CD4-positive, CD25-positive, alpha-beta regulatory T cell (primary cell): ENCODE results near the gene LIPF. TPM values are rescaled to one million over a fixed set of nuclear protein-coding genes. Genes with fewer than 3 reads are reported as not detected.
"Not testable (repeated sequence)": the region's sequence is repeated elsewhere in the genome, so short reads cannot be mapped to it uniquely, and the experiment has no call there.

Source experiments
- ATAC-seq, 2 donors: fragments of 150-1000 bp; cut with Tn5 transposase; one replicate each; pipeline ENCODE4 v1.10.0; 2021; ENCODE audit warnings: low read depth in 2 of 2, moderate number of reproducible peaks in 2 of 2, moderate library complexity in 1 of 2
- DNase-seq, 3 donors: peaks; one replicate each; pipeline versions ENCODE4 v3.0.0 to v3.0.0-alpha.2; 2012 to 2022; ENCODE audit warnings: mixed read lengths in 1 of 3
- H3K27ac ChIP-seq: one replicate; pipeline ENCODE4 v1.7.0; 2013; ENCODE audit warnings: mild to moderate bottlenecking, low read length; ENCODE audit not compliant: insufficient read depth, poor library complexity, severe bottlenecking
- H3K27me3 ChIP-seq: one replicate; pipeline ENCODE4 v1.7.0; 2013; ENCODE audit warnings: low read length; ENCODE audit not compliant: control insufficient read depth, insufficient read depth
- H3K36me3 ChIP-seq: one replicate; pipeline ENCODE4 v1.7.0; 2013; ENCODE audit warnings: mild to moderate bottlenecking, low read length, moderate library complexity; ENCODE audit not compliant: control insufficient read depth, insufficient read depth
- H3K4me1 ChIP-seq: 2 replicates; pipeline ENCODE4 v1.7.0; 2013; ENCODE audit warnings: mild to moderate bottlenecking, low read length; ENCODE audit not compliant: insufficient read depth, control insufficient read depth, poor library complexity, severe bottlenecking
- H3K4me3 ChIP-seq: one replicate; pipeline ENCODE4 v1.7.0; 2013; ENCODE audit warnings: low read depth, mild to moderate bottlenecking, low read length, moderate library complexity
- H3K9me3 ChIP-seq, 2 experiments: 1 replicate in 1 of 2; 2 replicates in 1 of 2; pipeline ENCODE4 v1.7.0; 2013; ENCODE audit warnings: low read length in 2 of 2, mild to moderate bottlenecking in 1 of 2, moderate library complexity in 1 of 2; ENCODE audit not compliant: control insufficient read depth in 2 of 2
- H3K27ac Mint-ChIP-seq, 3 donors: one replicate each; pipeline ENCODE4 v1.8.0; 2020 to 2022; ENCODE audit warnings: mild to moderate bottlenecking in 3 of 3, mixed read lengths in 3 of 3, moderate library complexity in 2 of 3
- H3K27me3 Mint-ChIP-seq: one replicate; pipeline ENCODE4 v1.8.0; 2022; ENCODE audit warnings: mild to moderate bottlenecking, mixed read lengths
- H3K36me3 Mint-ChIP-seq: one replicate; pipeline ENCODE4 v1.8.0; 2020; ENCODE audit warnings: mixed read lengths
- H3K4me1 Mint-ChIP-seq, 4 donors: one replicate each; pipeline ENCODE4 v1.8.0; 2020 to 2022; ENCODE audit warnings: mixed read lengths in 4 of 4, mild to moderate bottlenecking in 1 of 4
- H3K4me3 Mint-ChIP-seq, 4 donors: one replicate each; pipeline ENCODE4 v1.8.0; 2020 to 2022; ENCODE audit warnings: mild to moderate bottlenecking in 4 of 4, mixed read lengths in 4 of 4, moderate library complexity in 3 of 4
- H3K9me3 Mint-ChIP-seq, 7 donors: one replicate each; pipeline ENCODE4 v1.8.0; 2020 to 2022; ENCODE audit warnings: mixed read lengths in 7 of 7, mild to moderate bottlenecking in 3 of 7, moderate library complexity in 2 of 7
- polyA plus RNA-seq, 4 donors: library from polyadenylated mRNA; unstranded; fragments of 300-500 nt; fragmentation: Illumina TruSeq; gene quantifications; one replicate each; pipeline ENCODE4 v1.2.3, GENCODE V29; 2021
- total RNA-seq: library from RNA; stranded (reverse); gene quantifications from one replicate; pipeline ENCODE4 v1.2.3, GENCODE V29; 2022

LIPF gene
- total and polyA plus RNA-seq, 5 donors from 2014 or later: not detected

GRCh38 chr10:88705958-88706357 lies 41.7 kb downstream of the LIPF start, which contains the start of gene LIPK:
LIPK (plus strand) TSS chr10:88706249; CDS start chr10:88724544, 18,295 bp downstream.
- H3K4me1 ChIP-seq: no peaks in the 10 kb centered on the region
- DNase-seq: no peak
- Mint-ChIP-seq H3K4me3 (no peak within 1 kb of the TSS), H3K9me3 (no peaks in the 10 kb centered on the region), H3K27ac (no peak within 1 kb of the TSS), H3K4me1 (no peaks in the 10 kb centered on the region), H3K36me3 (no peaks in the 10 kb centered on the region), H3K27me3 (peaks cover 21% of the 10 kb centered on the region)
- H3K27ac ChIP-seq: no peak within 1 kb of the TSS
- no peak within 1 kb of the TSS for H3K4me3 ChIP-seq
- no peaks in the 10 kb centered on the region for H3K36me3 ChIP-seq
- no peak for ATAC-seq
- no peaks in the 10 kb centered on the region for H3K9me3 ChIP-seq
- H3K27me3 ChIP-seq: peaks cover 4% of the 10 kb centered on the region

GRCh38 chr10:88707429-88708155 lies 43.4 kb downstream of the LIPF start:
- H3K27me3 ChIP-seq: peaks cover 6% of the 10 kb centered on the region
- no peaks in the 10 kb centered on the region for H3K4me1 Mint-ChIP-seq
- no peak for DNase-seq
- no peak overlapping the region for H3K27ac ChIP-seq
- H3K9me3 Mint-ChIP-seq: no peaks in the 10 kb centered on the region
- no peak for ATAC-seq
- no peaks in the 10 kb centered on the region for H3K36me3 Mint-ChIP-seq
- H3K4me3 ChIP-seq: no peak overlapping the region
- no peak overlapping the region for H3K27ac Mint-ChIP-seq
- H3K4me3 Mint-ChIP-seq: no peak overlapping the region
- no peaks in the 10 kb centered on the region for H3K9me3 ChIP-seq
- peaks cover 25% of the 10 kb centered on the region for H3K27me3 Mint-ChIP-seq
- no peaks in the 10 kb centered on the region for H3K36me3 ChIP-seq
- no peaks in the 10 kb centered on the region for H3K4me1 ChIP-seq

GRCh38 chr10:88709361-88709760 lies 45.1 kb downstream of the LIPF start:
- peaks cover 30% of the 10 kb centered on the region for H3K27me3 Mint-ChIP-seq
- not testable (repeated sequence) for H3K4me1 ChIP-seq, ATAC-seq, DNase-seq, H3K4me1 Mint-ChIP-seq, H3K4me3 ChIP-seq, H3K9me3 ChIP-seq, H3K36me3 Mint-ChIP-seq, H3K4me3 Mint-ChIP-seq, H3K9me3 Mint-ChIP-seq, H3K36me3 ChIP-seq, H3K27ac ChIP-seq, H3K27ac Mint-ChIP-seq, H3K27me3 ChIP-seq

GRCh38 chr10:88715517-88715916 lies 51.3 kb downstream of the LIPF start:
- peaks cover 37% of the 10 kb centered on the region for H3K27me3 Mint-ChIP-seq
- peaks cover 0 to 2% (median 0%) of the 10 kb centered on the region in 7 donors for H3K9me3 Mint-ChIP-seq
- H3K4me1 Mint-ChIP-seq: no peaks in the 10 kb centered on the region
- no peak overlapping the region for H3K4me3 Mint-ChIP-seq
- Histone ChIP-seq H3K4me3 (no peak overlapping the region), H3K27ac (no peak overlapping the region), H3K36me3 (no peaks in the 10 kb centered on the region), H3K4me1 (no peaks in the 10 kb centered on the region), H3K9me3 (no peaks in the 10 kb centered on the region), H3K27me3 (peaks cover 7% of the 10 kb centered on the region)
- no peak overlapping the region for H3K27ac Mint-ChIP-seq
- H3K36me3 Mint-ChIP-seq: no peaks in the 10 kb centered on the region
- DNase-seq (no peak), ATAC-seq (no peak)

- H3K9me3 ChIP-seq: no peaks in the 10 kb centered on the region
- DNase-seq: no peak
- ATAC-seq: no peak
- Mint-ChIP-seq H3K36me3 (no peaks in the 10 kb centered on the region), H3K27ac (no peak overlapping the region), H3K4me3 (no peak overlapping the region), H3K9me3 (peaks cover 0 to 2% (median 0%) of the 10 kb centered on the region in 7 donors), H3K27me3 (peaks cover 29% of the 10 kb centered on the region), H3K4me1 (peaks cover 0 to 2% (median 0%) of the 10 kb centered on the region in 4 donors)
- no peak overlapping the region for H3K27ac ChIP-seq
- H3K27me3 ChIP-seq: peaks cover 13% of the 10 kb centered on the region
- H3K4me3 ChIP-seq: no peak overlapping the region
- H3K4me1 ChIP-seq: no peaks in the 10 kb centered on the region
- H3K36me3 ChIP-seq: no peaks in the 10 kb centered on the region
These were observed 57.1 kb downstream of the LIPF start for GRCh38 chr10:88721392-88721791.

- no peak overlapping the region for H3K27ac ChIP-seq
These were observed 61.6 kb downstream of the LIPF start for GRCh38 chr10:88725798-88726197.

GRCh38 chr10:88728107-88728763 lies 64.0 kb downstream of the LIPF start:
- H3K4me3 Mint-ChIP-seq: no peak overlapping the region

More at GRCh38 chr10:88725798-88726197, 61.6 kb downstream of the LIPF start:
- Mint-ChIP-seq H3K27me3 (peaks cover 18% of the 10 kb centered on the region), H3K4me1 (peaks cover 0 to 2% (median 0%) of the 10 kb centered on the region in 4 donors), H3K27ac (peak overlapping the region in 1 of 3 donors; percentile 29), H3K9me3 (peaks cover 0 to 2% (median 0%) of the 10 kb centered on the region in 7 donors), H3K36me3 (no peaks in the 10 kb centered on the region), H3K4me3 (no peak overlapping the region)
- no peaks in the 10 kb centered on the region for H3K9me3 ChIP-seq
- H3K27me3 ChIP-seq: peaks cover 9% of the 10 kb centered on the region
- ATAC-seq (no peak), DNase-seq (peak in 1 of 3 donors; percentile 15)
- H3K4me3 ChIP-seq: no peak overlapping the region
- no peaks in the 10 kb centered on the region for H3K4me1 ChIP-seq
- H3K36me3 ChIP-seq: no peaks in the 10 kb centered on the region

More at GRCh38 chr10:88728107-88728763, 64.0 kb downstream of the LIPF start:
- Histone ChIP-seq H3K36me3 (no peaks in the 10 kb centered on the region), H3K4me3 (no peak overlapping the region), H3K27me3 (peaks cover 9% of the 10 kb centered on the region), H3K27ac (no peak overlapping the region), H3K9me3 (no peaks in the 10 kb centered on the region), H3K4me1 (no peaks in the 10 kb centered on the region)
- DNase-seq: peak in 1 of 3 donors; percentile 41
- Mint-ChIP-seq H3K36me3 (no peaks in the 10 kb centered on the region), H3K27me3 (peaks cover 13% of the 10 kb centered on the region), H3K4me1 (peaks cover 0 to 4% (median 0%) of the 10 kb centered on the region in 4 donors), H3K9me3 (peaks cover 0 to 2% (median 0%) of the 10 kb centered on the region in 7 donors), H3K27ac (no peak overlapping the region)
- ATAC-seq: no peak
